ENCODE data around the gene TMEM140.

The TMEM140 gene

DNA sequence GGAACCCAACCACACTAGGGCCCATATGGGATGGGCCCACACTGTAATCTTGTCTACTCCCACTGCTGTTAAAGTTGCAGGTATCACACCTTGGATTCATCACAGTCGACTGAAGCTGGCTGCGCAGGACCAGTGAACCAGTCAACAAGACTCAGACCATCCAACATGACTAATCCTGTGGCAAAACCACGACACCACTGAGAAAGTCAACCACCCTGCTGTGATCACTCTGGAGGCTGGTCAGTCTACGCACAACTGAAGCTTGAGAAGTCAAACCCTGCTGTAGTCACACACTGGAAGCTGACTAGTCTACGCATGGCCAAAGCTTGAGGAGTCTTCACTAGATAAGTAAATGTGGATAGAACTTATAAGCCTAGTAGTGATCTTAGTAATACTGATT lies 32.2 kb downstream of the TMEM140 start:
- Histone ChIP-seq H3K4me1 (ENCODE audit: control insufficient read depth, insufficient read depth, low read length) (peaks cover 24% of the 10 kb centered on the region), H3K9ac (ENCODE audit: low read length) (no peak overlapping the region), H3K27me3 (ENCODE audit: control insufficient read depth, insufficient read depth, low read length) (no peaks in the 10 kb centered on the region), H3K36me3 (ENCODE audit: control insufficient read depth, insufficient read depth, low read length) (no peaks in the 10 kb centered on the region), H3K9me3 (ENCODE audit: control insufficient read depth, low read length) (peaks cover 7% of the 10 kb centered on the region), H3K4me3 (ENCODE audit: low read length) (peak overlapping the region; percentile 27)

DNA sequence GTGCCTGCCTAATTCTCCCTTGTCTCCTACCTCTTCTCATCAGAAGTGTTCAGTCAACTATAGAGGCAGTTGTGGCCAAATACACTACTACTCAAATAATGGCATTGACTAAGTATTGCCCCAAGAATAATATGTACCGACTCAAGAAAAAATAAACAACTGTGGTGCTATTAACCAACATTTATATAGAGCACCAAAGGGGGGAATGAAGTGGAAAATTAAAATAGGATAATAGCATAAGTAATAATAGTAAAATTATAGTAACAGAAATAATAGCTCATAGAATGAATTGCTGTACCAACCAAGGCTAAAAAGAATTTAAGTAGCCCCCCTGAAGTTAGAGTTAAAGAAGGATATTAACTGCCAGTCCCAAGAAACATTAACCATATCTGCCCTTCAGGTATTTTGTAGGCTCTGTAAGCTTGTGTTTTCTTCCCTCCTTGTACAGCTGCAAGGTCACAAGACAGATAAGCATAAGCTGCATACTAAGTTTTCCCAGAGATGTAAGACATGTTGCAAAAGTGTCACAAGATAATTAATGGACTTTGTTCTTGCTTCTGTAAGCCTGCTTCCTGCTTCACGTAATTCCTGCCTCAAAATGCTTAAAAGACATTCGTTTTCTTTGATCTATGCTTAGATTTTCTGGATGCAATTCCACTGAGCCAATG lies 33.5 kb downstream of the TMEM140 start:
- Histone ChIP-seq H3K4me3 (ENCODE audit: low read length) (no peak overlapping the region), H3K4me1 (ENCODE audit: control insufficient read depth, insufficient read depth, low read length) (peaks cover 24% of the 10 kb centered on the region), H3K36me3 (ENCODE audit: control insufficient read depth, insufficient read depth, low read length) (peaks cover 5% of the 10 kb centered on the region), H3K9ac (ENCODE audit: low read length) (no peak overlapping the region), H3K27me3 (ENCODE audit: control insufficient read depth, insufficient read depth, low read length) (no peaks in the 10 kb centered on the region), H3K9me3 (ENCODE audit: control insufficient read depth, low read length) (peaks cover 7% of the 10 kb centered on the region)

DNA sequence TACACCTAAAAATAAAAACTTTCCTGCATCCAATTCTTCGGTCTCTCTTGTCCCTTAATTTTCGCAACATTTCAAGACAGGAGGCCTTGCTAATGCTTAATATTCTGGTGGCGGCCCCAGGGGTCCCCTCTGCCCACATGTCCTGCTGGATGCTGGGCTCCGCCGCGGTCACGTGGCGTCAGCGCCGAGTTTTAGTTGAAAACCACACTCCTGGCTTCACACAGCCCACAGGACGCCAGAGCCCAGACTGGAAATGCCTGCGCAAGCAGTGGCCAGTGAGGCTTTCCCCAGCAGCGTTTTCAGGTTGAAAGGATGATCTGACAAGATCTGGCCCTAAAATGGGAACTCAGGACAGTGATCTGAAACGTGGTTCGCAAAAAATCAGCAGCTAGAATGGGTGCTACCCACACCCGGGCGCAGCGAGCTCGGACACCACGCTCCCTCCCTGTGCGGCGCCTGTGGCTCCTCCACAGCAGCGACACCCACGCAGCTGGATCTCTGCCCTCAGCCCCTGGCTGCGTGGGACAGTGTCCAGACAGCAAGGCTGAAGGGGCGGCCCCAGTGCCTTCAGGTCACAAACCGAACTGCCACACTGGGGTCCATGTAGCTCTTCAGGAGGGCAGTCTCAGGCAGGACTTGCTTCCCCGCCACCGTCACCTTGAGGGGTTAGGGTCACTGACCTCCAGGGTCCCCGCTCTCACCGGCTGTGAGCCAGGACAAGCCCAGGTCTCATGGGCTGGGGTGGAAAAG lies 34.2 kb downstream of the TMEM140 start:
- no peak overlapping the region for H3K9ac ChIP-seq (ENCODE audit: low read length)
- H3K36me3 ChIP-seq (ENCODE audit: control insufficient read depth, insufficient read depth, low read length), result peaks cover 5% of the 10 kb centered on the region
- no peaks in the 10 kb centered on the region for H3K27me3 ChIP-seq (ENCODE audit: control insufficient read depth, insufficient read depth, low read length)
- peaks cover 7% of the 10 kb centered on the region for H3K9me3 ChIP-seq (ENCODE audit: control insufficient read depth, low read length)
- no peak overlapping the region for H3K4me3 ChIP-seq (ENCODE audit: low read length)
- peaks cover 24% of the 10 kb centered on the region for H3K4me1 ChIP-seq (ENCODE audit: control insufficient read depth, insufficient read depth, low read length)

DNA sequence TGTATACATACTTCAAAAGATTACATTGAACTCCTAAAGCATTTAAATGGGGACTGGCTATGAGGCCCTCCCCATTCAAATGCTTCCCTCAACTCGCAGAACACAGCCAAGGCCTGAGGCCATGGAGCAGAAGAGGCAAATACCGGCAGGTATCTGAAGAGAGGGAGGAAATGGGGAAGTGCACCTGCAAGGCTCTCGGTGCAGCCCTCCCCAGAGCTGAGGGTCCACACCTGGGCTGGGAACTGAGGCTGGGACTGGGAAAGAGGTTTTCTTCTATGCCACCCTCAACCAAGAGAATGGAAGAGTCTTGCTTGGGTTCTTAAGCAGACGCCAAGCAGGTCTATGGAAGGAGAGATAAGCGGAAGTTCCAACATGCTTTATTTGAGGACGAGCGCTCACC lies 35.6 kb downstream of the TMEM140 start:
- Histone ChIP-seq H3K27me3 (ENCODE audit: control insufficient read depth, insufficient read depth, low read length) (no peaks in the 10 kb centered on the region), H3K4me3 (ENCODE audit: low read length) (no peak overlapping the region), H3K36me3 (ENCODE audit: control insufficient read depth, insufficient read depth, low read length) (peaks cover 5% of the 10 kb centered on the region), H3K9me3 (ENCODE audit: control insufficient read depth, low read length) (peaks cover 7% of the 10 kb centered on the region), H3K9ac (ENCODE audit: low read length) (no peak overlapping the region), H3K4me1 (ENCODE audit: control insufficient read depth, insufficient read depth, low read length) (peaks cover 16% of the 10 kb centered on the region)

DNA sequence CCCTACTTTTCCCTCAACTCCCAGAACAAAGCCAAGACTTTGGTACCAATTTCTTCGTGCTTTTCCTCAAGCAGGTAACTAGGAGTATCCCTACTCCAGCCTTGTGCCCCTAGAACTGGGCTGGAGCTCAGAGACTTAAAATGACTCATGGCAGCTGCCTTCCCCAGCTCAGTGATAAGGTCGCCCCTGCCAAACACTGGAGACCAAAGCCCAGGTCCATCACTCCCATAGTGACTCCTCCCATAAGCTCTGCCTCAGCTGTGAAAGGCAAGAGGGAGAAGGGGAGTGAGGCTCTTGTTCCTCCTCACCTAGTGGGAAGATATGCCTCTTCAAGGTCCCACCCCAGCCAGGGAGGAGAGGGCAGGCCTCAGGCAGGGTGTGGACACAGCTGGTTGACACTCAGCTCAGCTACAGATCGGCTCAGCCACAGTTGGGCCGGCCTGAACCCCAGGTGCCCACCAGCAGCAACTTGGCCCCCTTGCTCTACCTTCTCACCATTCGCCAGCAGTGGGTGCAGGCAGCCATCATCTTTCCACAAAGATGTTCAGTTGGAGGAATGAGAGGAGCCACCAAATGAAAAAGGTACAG lies 36.5 kb downstream of the TMEM140 start:
- H3K4me1 ChIP-seq (ENCODE audit: control insufficient read depth, insufficient read depth, low read length), result peaks cover 16% of the 10 kb centered on the region
- H3K4me3 ChIP-seq (ENCODE audit: low read length), result no peak overlapping the region
- no peaks in the 10 kb centered on the region for H3K27me3 ChIP-seq (ENCODE audit: control insufficient read depth, insufficient read depth, low read length)
- peaks cover 5% of the 10 kb centered on the region for H3K36me3 ChIP-seq (ENCODE audit: control insufficient read depth, insufficient read depth, low read length)
- no peak overlapping the region for H3K9ac ChIP-seq (ENCODE audit: low read length)
- H3K9me3 ChIP-seq (ENCODE audit: control insufficient read depth, low read length), result peaks cover 7% of the 10 kb centered on the region

DNA sequence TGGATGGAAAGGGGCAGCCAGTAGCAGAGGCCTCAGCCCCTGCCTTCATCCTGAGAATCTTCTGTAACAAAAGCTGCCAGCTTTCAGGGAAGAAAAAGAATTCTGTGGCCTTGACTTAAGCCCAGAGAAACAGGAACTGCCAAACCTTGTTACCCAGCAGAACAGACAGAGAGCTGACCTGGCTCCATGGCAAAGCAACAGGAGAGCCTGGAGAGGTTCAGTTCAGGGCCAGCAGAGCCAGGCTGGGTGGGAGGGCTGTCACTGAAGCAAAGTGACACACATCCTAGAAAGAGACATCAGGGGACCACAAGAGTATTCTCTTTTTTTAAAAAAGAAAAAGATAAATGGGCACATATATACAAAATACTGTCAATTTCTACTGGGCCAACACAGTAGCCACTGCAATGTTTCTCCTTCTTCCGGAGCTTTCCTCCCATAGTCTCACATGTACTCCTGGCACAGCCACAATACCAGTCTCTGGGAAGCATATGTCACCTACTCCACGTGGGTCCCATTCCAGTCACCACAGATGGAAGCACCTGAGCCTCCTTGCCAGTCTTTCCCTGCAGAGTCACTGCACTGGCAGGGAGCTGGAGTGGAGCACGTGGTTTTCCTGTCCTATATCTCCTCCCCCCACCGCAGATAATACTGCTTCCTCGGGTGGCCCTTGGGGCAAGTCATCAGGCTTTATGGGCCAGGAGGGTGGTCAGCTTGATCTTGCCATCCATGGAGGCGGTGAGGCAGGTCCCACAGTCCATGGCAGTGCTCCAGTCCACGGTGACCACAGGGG lies 37.8 kb downstream of the TMEM140 start:
- H3K9ac ChIP-seq (ENCODE audit: low read length), result no peak overlapping the region
- no peaks in the 10 kb centered on the region for H3K27me3 ChIP-seq (ENCODE audit: control insufficient read depth, insufficient read depth, low read length)
- H3K4me1 ChIP-seq (ENCODE audit: control insufficient read depth, insufficient read depth, low read length), result peaks cover 10% of the 10 kb centered on the region
- no peak overlapping the region for H3K4me3 ChIP-seq (ENCODE audit: low read length)
- H3K36me3 ChIP-seq (ENCODE audit: control insufficient read depth, insufficient read depth, low read length), result peaks cover 5% of the 10 kb centered on the region
- H3K9me3 ChIP-seq (ENCODE audit: control insufficient read depth, low read length), result peaks cover 6% of the 10 kb centered on the region

DNA sequence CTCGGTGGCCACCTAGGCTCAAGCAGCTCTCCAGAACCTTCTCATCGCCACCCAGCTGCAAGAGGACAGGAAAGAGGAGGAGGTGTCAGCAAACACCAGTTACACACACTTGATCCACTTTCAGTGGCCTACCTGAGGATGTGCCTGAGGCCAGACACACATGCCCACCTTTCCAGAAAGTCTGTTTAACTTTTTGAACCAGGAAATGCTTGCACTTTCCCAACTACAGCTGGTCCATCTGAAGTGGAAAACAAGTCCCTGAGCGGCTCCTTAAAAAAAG lies 38.3 kb downstream of the TMEM140 start:
- Histone ChIP-seq H3K27me3 (ENCODE audit: control insufficient read depth, insufficient read depth, low read length) (no peaks in the 10 kb centered on the region), H3K9ac (ENCODE audit: low read length) (no peak overlapping the region), H3K4me3 (ENCODE audit: low read length) (no peak overlapping the region), H3K9me3 (ENCODE audit: control insufficient read depth, low read length) (peaks cover under 1% of the 10 kb centered on the region), H3K36me3 (ENCODE audit: control insufficient read depth, insufficient read depth, low read length) (peaks cover 5% of the 10 kb centered on the region), H3K4me1 (ENCODE audit: control insufficient read depth, insufficient read depth, low read length) (peaks cover 10% of the 10 kb centered on the region)

DNA sequence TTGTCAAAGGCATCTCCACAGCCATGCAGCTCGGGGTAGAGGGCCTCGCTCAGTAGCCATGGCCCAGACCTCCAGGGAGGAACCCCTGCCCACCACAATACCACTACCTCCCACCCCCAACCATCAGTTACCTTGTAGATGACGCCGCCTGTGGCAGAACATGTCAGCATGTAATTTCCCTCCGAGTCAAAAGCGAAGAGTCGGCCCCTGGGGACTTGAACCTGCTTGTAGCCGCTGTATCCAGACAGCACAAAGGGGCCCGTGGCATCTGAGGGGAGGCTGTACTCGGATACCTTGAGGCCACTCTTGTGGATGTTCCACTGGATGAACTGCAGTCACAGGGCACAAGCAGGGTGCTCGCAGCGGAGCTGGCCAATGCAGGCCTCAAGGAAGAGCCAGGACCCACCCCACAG lies 39.0 kb downstream of the TMEM140 start:
- no peaks in the 10 kb centered on the region for H3K27me3 ChIP-seq (ENCODE audit: control insufficient read depth, insufficient read depth, low read length)
- H3K36me3 ChIP-seq (ENCODE audit: control insufficient read depth, insufficient read depth, low read length), result peaks cover 5% of the 10 kb centered on the region
- no peak overlapping the region for H3K9ac ChIP-seq (ENCODE audit: low read length)
- H3K4me1 ChIP-seq (ENCODE audit: control insufficient read depth, insufficient read depth, low read length), result peaks cover 10% of the 10 kb centered on the region
- no peak overlapping the region for H3K4me3 ChIP-seq (ENCODE audit: low read length)
- no peaks in the 10 kb centered on the region for H3K9me3 ChIP-seq (ENCODE audit: control insufficient read depth, low read length)

DNA sequence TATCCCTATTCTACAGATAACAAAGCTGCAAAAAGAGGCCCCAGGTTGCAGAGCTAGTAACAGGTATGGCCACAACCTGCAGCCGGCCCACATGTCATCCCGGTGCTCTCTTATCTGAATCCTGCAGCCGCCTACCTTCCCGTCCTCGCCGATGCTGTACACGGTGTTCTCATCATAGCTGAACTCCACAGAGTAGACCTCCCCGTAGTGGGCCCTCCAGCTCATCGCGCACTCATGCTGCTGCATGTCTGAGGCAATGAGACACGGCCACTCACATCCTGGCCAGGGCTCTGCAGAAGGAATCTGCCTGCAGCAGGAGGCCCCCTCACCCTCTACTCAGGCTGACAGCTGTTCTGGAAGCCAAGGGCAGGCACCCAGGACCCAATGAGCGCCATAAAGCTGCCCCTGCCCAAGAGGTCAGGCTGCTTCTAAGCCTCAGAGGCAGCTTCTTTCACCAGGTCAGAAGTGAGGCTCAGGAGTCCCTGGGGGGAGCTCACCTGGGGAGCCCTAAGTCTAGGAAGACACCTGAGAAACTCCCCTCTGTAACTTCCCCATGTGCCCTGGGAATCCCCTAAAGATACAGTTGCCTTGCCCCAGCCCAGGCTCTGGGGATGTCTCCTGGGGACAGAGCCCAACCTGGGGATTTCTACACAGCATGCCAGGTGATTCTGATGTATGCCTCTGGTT lies 40.6 kb downstream of the TMEM140 start:
- no peak overlapping the region for H3K9ac ChIP-seq (ENCODE audit: low read length)
- H3K4me1 ChIP-seq (ENCODE audit: control insufficient read depth, insufficient read depth, low read length), result peaks cover 10% of the 10 kb centered on the region
- no peaks in the 10 kb centered on the region for H3K27me3 ChIP-seq (ENCODE audit: control insufficient read depth, insufficient read depth, low read length)
- H3K4me3 ChIP-seq (ENCODE audit: low read length), result no peak overlapping the region
- H3K36me3 ChIP-seq (ENCODE audit: control insufficient read depth, insufficient read depth, low read length), result peaks cover 5% of the 10 kb centered on the region
- H3K9me3 ChIP-seq (ENCODE audit: control insufficient read depth, low read length), result no peaks in the 10 kb centered on the region

DNA sequence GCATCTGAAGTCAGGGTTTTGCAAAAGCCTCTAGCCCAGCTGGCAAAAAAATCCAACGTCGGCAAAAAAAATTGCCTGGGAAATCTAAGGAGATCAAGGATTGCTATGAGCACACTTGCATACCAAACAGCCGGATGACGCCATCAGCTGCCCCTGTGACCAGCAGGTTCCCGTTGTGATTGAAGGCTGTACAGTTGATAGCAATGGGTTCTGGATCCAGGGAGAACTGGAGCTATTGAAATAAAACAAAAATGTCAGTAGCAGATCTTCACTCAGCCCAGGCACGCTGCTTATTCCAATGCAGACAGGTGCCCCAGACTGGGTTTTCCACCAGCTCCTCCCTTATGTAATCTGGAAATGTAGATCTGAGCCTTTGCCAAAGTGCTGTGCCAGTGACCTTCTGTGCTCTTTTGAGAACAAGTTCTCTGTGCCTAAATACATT lies 41.4 kb downstream of the TMEM140 start:
- H3K9ac ChIP-seq (ENCODE audit: low read length), result no peak overlapping the region
- no peaks in the 10 kb centered on the region for H3K9me3 ChIP-seq (ENCODE audit: control insufficient read depth, low read length)
- no peaks in the 10 kb centered on the region for H3K27me3 ChIP-seq (ENCODE audit: control insufficient read depth, insufficient read depth, low read length)
- H3K4me3 ChIP-seq (ENCODE audit: low read length), result no peak overlapping the region
- peaks cover 10% of the 10 kb centered on the region for H3K4me1 ChIP-seq (ENCODE audit: control insufficient read depth, insufficient read depth, low read length)
- H3K36me3 ChIP-seq (ENCODE audit: control insufficient read depth, insufficient read depth, low read length), result peaks cover 5% of the 10 kb centered on the region

DNA sequence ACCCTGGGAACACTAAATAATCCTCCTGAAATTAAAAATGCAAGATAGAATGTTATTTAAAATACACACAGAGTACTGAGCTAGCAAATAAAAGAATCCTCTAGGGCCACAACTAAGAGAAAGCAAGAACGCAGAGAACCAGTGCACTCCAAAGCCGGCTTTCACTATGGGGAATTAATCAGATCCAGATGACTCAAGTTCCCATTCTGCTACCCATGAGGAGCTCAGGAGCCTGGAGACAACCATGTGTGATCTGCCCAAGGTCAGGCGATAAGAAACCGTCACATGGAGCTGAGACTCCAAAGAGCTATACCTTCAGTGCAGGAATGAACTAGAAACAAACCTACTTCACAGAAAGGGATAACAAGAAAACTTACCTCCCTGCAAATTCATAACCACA lies 42.1 kb downstream of the TMEM140 start:
- Histone ChIP-seq H3K9ac (ENCODE audit: low read length) (no peak overlapping the region), H3K27me3 (ENCODE audit: control insufficient read depth, insufficient read depth, low read length) (no peaks in the 10 kb centered on the region), H3K4me3 (ENCODE audit: low read length) (no peak overlapping the region), H3K4me1 (ENCODE audit: control insufficient read depth, insufficient read depth, low read length) (peaks cover 10% of the 10 kb centered on the region), H3K36me3 (ENCODE audit: control insufficient read depth, insufficient read depth, low read length) (peaks cover 5% of the 10 kb centered on the region), H3K9me3 (ENCODE audit: control insufficient read depth, low read length) (no peaks in the 10 kb centered on the region)

All from mucosa of stomach (tissue), 1 donor.